ENCODE data around the gene SLAMF9. TPM values are rescaled to one million over a fixed set of nuclear protein-coding genes. Genes with fewer than 3 reads are reported as not detected.

The SLAMF9 gene
- total and polyA plus RNA-seq, 4 donors: 0.25 to 0.68 (median 0.64) TPM; not detected in 1

DNA sequence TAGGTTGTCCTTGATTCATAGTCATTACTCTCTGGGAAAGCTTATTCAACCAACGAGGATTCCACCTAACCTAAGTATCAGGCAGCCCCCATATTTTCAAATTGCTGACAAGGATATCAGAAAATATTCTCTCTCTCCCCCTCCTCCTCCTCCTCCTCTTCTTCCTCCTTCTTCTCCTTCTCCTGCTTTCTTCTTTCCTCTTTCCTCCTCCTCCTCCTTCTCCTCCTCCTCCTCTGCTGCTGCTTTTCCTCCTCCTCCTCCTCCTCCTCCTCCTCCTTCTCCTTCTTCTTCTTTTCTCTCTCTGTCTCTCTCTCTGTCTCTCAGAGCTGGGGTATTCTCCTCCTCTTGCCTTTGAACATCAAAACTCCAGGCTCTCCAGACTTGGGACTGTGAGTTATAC is 6.1 kb downstream of the SLAMF9 start:
- DNase-seq (ENCODE audit: low spot score): no peak
- TF ChIP-seq, protein P1, sequence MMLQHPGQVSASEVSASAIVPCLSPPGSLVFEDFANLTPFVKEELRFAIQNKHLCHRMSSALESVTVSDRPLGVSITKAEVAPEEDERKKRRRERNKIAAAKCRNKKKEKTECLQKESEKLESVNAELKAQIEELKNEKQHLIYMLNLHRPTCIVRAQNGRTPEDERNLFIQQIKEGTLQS (IDR thresholded peaks at IDR 0.05): no peak
- TF ChIP-seq, protein P2, sequence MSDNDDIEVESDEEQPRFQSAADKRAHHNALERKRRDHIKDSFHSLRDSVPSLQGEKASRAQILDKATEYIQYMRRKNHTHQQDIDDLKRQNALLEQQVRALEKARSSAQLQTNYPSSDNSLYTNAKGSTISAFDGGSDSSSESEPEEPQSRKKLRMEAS (IDR thresholded peaks at IDR 0.05): no peak
- TF ChIP-seq NR2F2 (IDR thresholded peaks at IDR 0.05) (no peak), FOXA2 (IDR thresholded peaks at IDR 0.05) (no peak), JUND (IDR thresholded peaks at IDR 0.05) (no peak), YY1 (IDR thresholded peaks at IDR 0.05) (no peak), RXRA (IDR thresholded peaks at IDR 0.05) (no peak), HNF4G (IDR thresholded peaks at IDR 0.05) (no peak)
- peaks cover 5 to 33% (median 18%) of the 10 kb centered on the region in 4 donors for H3K4me1 ChIP-seq (ENCODE audit: control insufficient read depth in 4 of 4, insufficient read depth in 4 of 4, low read length in 3 of 4)
- H3K4me3 ChIP-seq (ENCODE audit: low read depth in 1 of 3, low read length in 3 of 3): no peak overlapping the region
- no peak overlapping the region for H3K9ac ChIP-seq (ENCODE audit: low read depth in 1 of 2, low read length in 2 of 2)
- no peak overlapping the region for H3K27ac ChIP-seq (ENCODE audit: low read depth in 1 of 2, low read length in 2 of 2)
- no peaks in the 10 kb centered on the region for H3K36me3 ChIP-seq (ENCODE audit: control insufficient read depth in 4 of 4, insufficient read depth in 3 of 4, low read depth in 1 of 4, low read length in 3 of 4)
- no peaks in the 10 kb centered on the region for H3K27me3 ChIP-seq (ENCODE audit: control insufficient read depth in 4 of 4, insufficient read depth in 4 of 4, low read length in 3 of 4)
- 82% methylated on average over 1 of the region's 1 CpG for WGBS
- no peaks in the 10 kb centered on the region for H3K9me3 ChIP-seq (ENCODE audit: control insufficient read depth in 4 of 4, low read length in 3 of 4)

DNA sequence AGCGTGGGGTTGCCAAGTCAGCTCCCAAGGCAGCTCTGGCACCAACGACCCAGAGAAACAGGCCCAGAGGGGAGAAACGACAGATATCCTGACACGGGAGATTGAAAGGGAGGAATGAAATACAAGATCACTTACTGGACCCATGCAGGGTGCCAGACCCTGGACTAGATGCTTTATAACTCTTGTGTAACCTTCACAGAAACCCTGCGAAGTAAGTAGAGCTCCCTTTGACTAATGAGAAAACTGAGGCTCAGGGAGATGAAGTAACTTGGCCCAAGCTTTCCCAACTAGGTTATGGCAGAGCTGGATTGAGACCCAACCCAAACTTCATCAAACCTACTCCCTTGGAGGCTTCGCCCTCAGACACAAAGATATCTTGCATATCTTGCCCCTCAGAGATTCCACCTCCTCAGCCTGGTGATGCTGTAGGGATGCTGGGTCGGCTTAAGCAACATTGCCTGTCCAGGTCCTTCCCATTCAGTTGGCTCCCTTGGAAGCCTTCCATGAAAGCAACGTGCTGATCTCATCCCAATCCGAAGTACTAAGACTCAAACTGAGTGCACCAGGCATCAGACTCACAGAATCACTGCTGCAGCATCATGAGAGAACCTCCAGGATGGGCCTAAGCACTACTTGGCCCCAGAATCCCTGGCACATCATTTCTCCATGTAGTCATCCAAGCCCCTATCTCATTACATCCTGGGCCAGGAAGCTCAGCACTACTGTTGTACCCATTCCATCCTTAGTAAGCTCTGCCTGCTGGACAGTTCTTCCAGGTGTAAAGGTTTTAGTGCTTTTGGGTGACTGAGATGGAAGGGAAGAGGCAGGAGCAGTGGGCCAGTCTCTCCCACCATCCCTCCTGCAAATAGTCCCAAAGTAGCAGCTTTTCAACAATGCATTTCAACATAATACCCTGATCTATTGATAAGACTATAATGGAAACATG is 7.5 kb downstream of the SLAMF9 start:
- H3K27me3 ChIP-seq (ENCODE audit: control insufficient read depth in 4 of 4, insufficient read depth in 4 of 4, low read length in 3 of 4): no peaks in the 10 kb centered on the region
- DNase-seq (ENCODE audit: low spot score): no peak
- H3K36me3 ChIP-seq (ENCODE audit: control insufficient read depth in 4 of 4, insufficient read depth in 3 of 4, low read depth in 1 of 4, low read length in 3 of 4): no peaks in the 10 kb centered on the region
- 52% methylated on average over 9 of the region's 9 CpGs for WGBS
- H3K9ac ChIP-seq (ENCODE audit: low read depth in 1 of 2, low read length in 2 of 2): no peak overlapping the region
- TF ChIP-seq FOXA1 (IDR thresholded peaks at IDR 0.05) (no peak), NR2F2 (IDR thresholded peaks at IDR 0.05) (no peak), TAF1 (conservative IDR thresholded peaks at IDR 0.05) (no peak), RAD21 (IDR thresholded peaks at IDR 0.05) (no peak), YY1 (IDR thresholded peaks at IDR 0.05) (no peak), HNF4G (IDR thresholded peaks at IDR 0.05) (no peak), HNF4A (conservative IDR thresholded peaks at IDR 0.05) (no peak), FOXA2 (IDR thresholded peaks at IDR 0.05) (no peak), RXRA (IDR thresholded peaks at IDR 0.05) (no peak), GABPA (IDR thresholded peaks at IDR 0.05 in 1 of 2, conservative IDR thresholded peaks at IDR 0.05 in 1 of 2) (no peak), JUND (IDR thresholded peaks at IDR 0.05) (no peak)
- TF ChIP-seq, protein P3, sequence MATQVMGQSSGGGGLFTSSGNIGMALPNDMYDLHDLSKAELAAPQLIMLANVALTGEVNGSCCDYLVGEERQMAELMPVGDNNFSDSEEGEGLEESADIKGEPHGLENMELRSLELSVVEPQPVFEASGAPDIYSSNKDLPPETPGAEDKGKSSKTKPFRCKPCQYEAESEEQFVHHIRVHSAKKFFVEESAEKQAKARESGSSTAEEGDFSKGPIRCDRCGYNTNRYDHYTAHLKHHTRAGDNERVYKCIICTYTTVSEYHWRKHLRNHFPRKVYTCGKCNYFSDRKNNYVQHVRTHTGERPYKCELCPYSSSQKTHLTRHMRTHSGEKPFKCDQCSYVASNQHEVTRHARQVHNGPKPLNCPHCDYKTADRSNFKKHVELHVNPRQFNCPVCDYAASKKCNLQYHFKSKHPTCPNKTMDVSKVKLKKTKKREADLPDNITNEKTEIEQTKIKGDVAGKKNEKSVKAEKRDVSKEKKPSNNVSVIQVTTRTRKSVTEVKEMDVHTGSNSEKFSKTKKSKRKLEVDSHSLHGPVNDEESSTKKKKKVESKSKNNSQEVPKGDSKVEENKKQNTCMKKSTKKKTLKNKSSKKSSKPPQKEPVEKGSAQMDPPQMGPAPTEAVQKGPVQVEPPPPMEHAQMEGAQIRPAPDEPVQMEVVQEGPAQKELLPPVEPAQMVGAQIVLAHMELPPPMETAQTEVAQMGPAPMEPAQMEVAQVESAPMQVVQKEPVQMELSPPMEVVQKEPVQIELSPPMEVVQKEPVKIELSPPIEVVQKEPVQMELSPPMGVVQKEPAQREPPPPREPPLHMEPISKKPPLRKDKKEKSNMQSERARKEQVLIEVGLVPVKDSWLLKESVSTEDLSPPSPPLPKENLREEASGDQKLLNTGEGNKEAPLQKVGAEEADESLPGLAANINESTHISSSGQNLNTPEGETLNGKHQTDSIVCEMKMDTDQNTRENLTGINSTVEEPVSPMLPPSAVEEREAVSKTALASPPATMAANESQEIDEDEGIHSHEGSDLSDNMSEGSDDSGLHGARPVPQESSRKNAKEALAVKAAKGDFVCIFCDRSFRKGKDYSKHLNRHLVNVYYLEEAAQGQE (IDR thresholded peaks at IDR 0.05): no peak
- TF ChIP-seq, protein P1 (IDR thresholded peaks at IDR 0.05): no peak
- TF ChIP-seq, protein P4, sequence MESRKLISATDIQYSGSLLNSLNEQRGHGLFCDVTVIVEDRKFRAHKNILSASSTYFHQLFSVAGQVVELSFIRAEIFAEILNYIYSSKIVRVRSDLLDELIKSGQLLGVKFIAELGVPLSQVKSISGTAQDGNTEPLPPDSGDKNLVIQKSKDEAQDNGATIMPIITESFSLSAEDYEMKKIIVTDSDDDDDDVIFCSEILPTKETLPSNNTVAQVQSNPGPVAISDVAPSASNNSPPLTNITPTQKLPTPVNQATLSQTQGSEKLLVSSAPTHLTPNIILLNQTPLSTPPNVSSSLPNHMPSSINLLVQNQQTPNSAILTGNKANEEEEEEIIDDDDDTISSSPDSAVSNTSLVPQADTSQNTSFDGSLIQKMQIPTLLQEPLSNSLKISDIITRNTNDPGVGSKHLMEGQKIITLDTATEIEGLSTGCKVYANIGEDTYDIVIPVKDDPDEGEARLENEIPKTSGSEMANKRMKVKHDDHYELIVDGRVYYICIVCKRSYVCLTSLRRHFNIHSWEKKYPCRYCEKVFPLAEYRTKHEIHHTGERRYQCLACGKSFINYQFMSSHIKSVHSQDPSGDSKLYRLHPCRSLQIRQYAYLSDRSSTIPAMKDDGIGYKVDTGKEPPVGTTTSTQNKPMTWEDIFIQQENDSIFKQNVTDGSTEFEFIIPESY (IDR thresholded peaks at IDR 0.05): no peak
- TF ChIP-seq, protein P5, sequence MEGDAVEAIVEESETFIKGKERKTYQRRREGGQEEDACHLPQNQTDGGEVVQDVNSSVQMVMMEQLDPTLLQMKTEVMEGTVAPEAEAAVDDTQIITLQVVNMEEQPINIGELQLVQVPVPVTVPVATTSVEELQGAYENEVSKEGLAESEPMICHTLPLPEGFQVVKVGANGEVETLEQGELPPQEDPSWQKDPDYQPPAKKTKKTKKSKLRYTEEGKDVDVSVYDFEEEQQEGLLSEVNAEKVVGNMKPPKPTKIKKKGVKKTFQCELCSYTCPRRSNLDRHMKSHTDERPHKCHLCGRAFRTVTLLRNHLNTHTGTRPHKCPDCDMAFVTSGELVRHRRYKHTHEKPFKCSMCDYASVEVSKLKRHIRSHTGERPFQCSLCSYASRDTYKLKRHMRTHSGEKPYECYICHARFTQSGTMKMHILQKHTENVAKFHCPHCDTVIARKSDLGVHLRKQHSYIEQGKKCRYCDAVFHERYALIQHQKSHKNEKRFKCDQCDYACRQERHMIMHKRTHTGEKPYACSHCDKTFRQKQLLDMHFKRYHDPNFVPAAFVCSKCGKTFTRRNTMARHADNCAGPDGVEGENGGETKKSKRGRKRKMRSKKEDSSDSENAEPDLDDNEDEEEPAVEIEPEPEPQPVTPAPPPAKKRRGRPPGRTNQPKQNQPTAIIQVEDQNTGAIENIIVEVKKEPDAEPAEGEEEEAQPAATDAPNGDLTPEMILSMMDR (IDR thresholded peaks at IDR 0.05; ENCODE audit: low read depth, low read length, missing input control): no peak
- peak overlapping the region; percentile 62 to 81 (median 70) for H3K4me3 ChIP-seq (ENCODE audit: low read depth in 1 of 3, low read length in 3 of 3)
- peak overlapping the region; percentile 70 to 78 for H3K27ac ChIP-seq (ENCODE audit: low read depth in 1 of 2, low read length in 2 of 2)
- H3K9me3 ChIP-seq (ENCODE audit: control insufficient read depth in 4 of 4, low read length in 3 of 4): no peaks in the 10 kb centered on the region
- peaks cover 7 to 34% (median 21%) of the 10 kb centered on the region in 4 donors for H3K4me1 ChIP-seq (ENCODE audit: control insufficient read depth in 4 of 4, insufficient read depth in 4 of 4, low read length in 3 of 4)

Data from liver (tissue), 9 donors.